Embryonic facial prominence (tissue), 1 donor: ENCODE data around the gene LCE3D.
"Not testable (repeated sequence)": the region's sequence is repeated elsewhere in the genome, so short reads cannot be mapped to it uniquely, and the experiment has no call there.

Source experiments
- DNase-seq: peaks from one replicate; pipeline ENCODE4 v3.0.0-alpha.2; 2016; ENCODE audit errors: extremely low spot score

Gene LCE3D

GRCh38 chr1:152580433-152580832, at the start of gene LCE3D:
TSS of gene LCE3D (minus strand) at chr1:152580516. CDS start at chr1:152579936, 580 bp downstream.
- no peak for DNase-seq

- DNase-seq: no peak
Measured at GRCh38 chr1:152626744-152627143, 46.4 kb upstream of the LCE3D start.

GRCh38 chr1:152623203-152623844, 43.0 kb upstream of the LCE3D start:
- DNase-seq: no peak

GRCh38 chr1:152622803-152623202, 42.5 kb upstream of the LCE3D start, which contains the start of gene LCE3A:
TSS of gene LCE3A (minus strand) at chr1:152623103. CDS start at chr1:152623103, 0 bp downstream.
- no peak for DNase-seq

GRCh38 chr1:152621993-152622392, 41.7 kb upstream of the LCE3D start:
- no peak for DNase-seq

GRCh38 chr1:152613511-152613910, 33.2 kb upstream of the LCE3D start, which contains the start of gene LCE3B:
TSS of gene LCE3B (plus strand) at chr1:152613811. CDS start at chr1:152613811, 0 bp downstream.
- no peak for DNase-seq

- no peak for DNase-seq
Measured at GRCh38 chr1:152599934-152600333, 19.6 kb upstream of the LCE3D start, which contains the start of gene LCE3C. TSS of gene LCE3C (plus strand) at chr1:152600234. CDS start at chr1:152600732, 498 bp downstream.

- DNase-seq: no peak
Measured at GRCh38 chr1:152596986-152597385, 16.7 kb upstream of the LCE3D start.

- DNase-seq: no peak
Measured at GRCh38 chr1:152585586-152585985, 5.3 kb upstream of the LCE3D start.

- DNase-seq: no peak
Measured at GRCh38 chr1:152582647-152583046, 2.3 kb upstream of the LCE3D start.

GRCh38 chr1:152579526-152579925, 790 bp downstream of the LCE3D start:
- not testable (repeated sequence) for DNase-seq

GRCh38 chr1:152577168-152577567, 3.1 kb downstream of the LCE3D start:
- DNase-seq: no peak

- no peak for DNase-seq
Measured at GRCh38 chr1:152566681-152567080, 13.6 kb downstream of the LCE3D start, which contains the start of gene LCE3E. TSS of gene LCE3E (minus strand) at chr1:152566780. CDS start at chr1:152566208, 572 bp downstream.

- no peak for DNase-seq
Measured at GRCh38 chr1:152565535-152566215, 14.6 kb downstream of the LCE3D start.

- no peak for DNase-seq
Measured at GRCh38 chr1:152565115-152565514, 15.2 kb downstream of the LCE3D start.

- DNase-seq: not testable (repeated sequence)
Measured at GRCh38 chr1:152548358-152548757, 32.0 kb downstream of the LCE3D start.

- no peak for DNase-seq
Measured at GRCh38 chr1:152546704-152547103, 33.6 kb downstream of the LCE3D start.

GRCh38 chr1:152543820-152544219, 36.5 kb downstream of the LCE3D start:
- no peak for DNase-seq

- DNase-seq: no peak
Measured at GRCh38 chr1:152539901-152540300, 40.4 kb downstream of the LCE3D start.

- DNase-seq: no peak
Measured at GRCh38 chr1:152537496-152537895, 42.8 kb downstream of the LCE3D start.

- no peak for DNase-seq
Measured at GRCh38 chr1:152535774-152536173, 44.5 kb downstream of the LCE3D start.

- no peak for DNase-seq
Measured at GRCh38 chr1:152533327-152533938, 46.9 kb downstream of the LCE3D start.
